ENCODE results near the gene NUDT11.

DNA sequence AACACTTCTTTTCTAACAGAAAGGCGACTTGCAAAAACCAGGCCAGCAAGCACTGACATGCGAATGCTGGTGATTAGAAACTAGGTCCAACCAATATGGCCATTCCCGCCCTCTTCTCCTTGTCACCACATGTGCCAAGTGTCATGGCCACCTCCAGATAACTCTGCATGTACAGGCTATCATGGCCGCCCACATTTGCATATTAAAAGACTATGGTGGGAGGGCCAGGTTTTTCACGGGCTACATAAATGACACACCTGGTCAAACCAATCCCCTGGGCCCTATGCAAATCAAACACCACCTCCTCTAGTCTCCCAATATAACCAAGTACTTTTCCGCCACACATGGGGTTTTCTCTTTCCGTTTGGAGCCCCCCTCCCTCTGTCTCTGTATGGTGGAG, 40.1 kb downstream of the NUDT11 start:
- TF ChIP-seq, protein P1, sequence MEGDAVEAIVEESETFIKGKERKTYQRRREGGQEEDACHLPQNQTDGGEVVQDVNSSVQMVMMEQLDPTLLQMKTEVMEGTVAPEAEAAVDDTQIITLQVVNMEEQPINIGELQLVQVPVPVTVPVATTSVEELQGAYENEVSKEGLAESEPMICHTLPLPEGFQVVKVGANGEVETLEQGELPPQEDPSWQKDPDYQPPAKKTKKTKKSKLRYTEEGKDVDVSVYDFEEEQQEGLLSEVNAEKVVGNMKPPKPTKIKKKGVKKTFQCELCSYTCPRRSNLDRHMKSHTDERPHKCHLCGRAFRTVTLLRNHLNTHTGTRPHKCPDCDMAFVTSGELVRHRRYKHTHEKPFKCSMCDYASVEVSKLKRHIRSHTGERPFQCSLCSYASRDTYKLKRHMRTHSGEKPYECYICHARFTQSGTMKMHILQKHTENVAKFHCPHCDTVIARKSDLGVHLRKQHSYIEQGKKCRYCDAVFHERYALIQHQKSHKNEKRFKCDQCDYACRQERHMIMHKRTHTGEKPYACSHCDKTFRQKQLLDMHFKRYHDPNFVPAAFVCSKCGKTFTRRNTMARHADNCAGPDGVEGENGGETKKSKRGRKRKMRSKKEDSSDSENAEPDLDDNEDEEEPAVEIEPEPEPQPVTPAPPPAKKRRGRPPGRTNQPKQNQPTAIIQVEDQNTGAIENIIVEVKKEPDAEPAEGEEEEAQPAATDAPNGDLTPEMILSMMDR (conservative IDR thresholded peaks at IDR 0.05; ENCODE audit: low read length) = no peak
- no peak for TF ChIP-seq EZH2phosphoT487 (IDR thresholded peaks at IDR 0.05; ENCODE audit: borderline replicate concordance)

All from Loucy (cell line).